CD4-positive, CD25-positive, alpha-beta regulatory T cell (primary cell): ENCODE results near the gene SPIN1. TPM values are rescaled to one million over a fixed set of nuclear protein-coding genes. Genes with fewer than 3 reads are reported as not detected.
A peak's percentile ranks its signal among the peaks of the same experiment; 100 is the strongest.

Source experiments
- ATAC-seq, 2 donors: fragments of 150-1000 bp; cut with Tn5 transposase; one replicate each; pipeline ENCODE4 v1.10.0; 2021; ENCODE audit warnings: low read depth in 2 of 2, moderate number of reproducible peaks in 2 of 2, moderate library complexity in 1 of 2
- DNase-seq, 3 donors: peaks; one replicate each; pipeline versions ENCODE4 v3.0.0 to v3.0.0-alpha.2; 2012 to 2022; ENCODE audit warnings: mixed read lengths in 1 of 3
- H3K27ac ChIP-seq: one replicate; pipeline ENCODE4 v1.7.0; 2013; ENCODE audit warnings: mild to moderate bottlenecking, low read length; ENCODE audit not compliant: insufficient read depth, poor library complexity, severe bottlenecking
- H3K27me3 ChIP-seq: one replicate; pipeline ENCODE4 v1.7.0; 2013; ENCODE audit warnings: low read length; ENCODE audit not compliant: control insufficient read depth, insufficient read depth
- H3K36me3 ChIP-seq: one replicate; pipeline ENCODE4 v1.7.0; 2013; ENCODE audit warnings: mild to moderate bottlenecking, low read length, moderate library complexity; ENCODE audit not compliant: control insufficient read depth, insufficient read depth
- H3K4me1 ChIP-seq: 2 replicates; pipeline ENCODE4 v1.7.0; 2013; ENCODE audit warnings: mild to moderate bottlenecking, low read length; ENCODE audit not compliant: insufficient read depth, control insufficient read depth, poor library complexity, severe bottlenecking
- H3K4me3 ChIP-seq: one replicate; pipeline ENCODE4 v1.7.0; 2013; ENCODE audit warnings: low read depth, mild to moderate bottlenecking, low read length, moderate library complexity
- H3K9me3 ChIP-seq, 2 experiments: 1 replicate in 1 of 2; 2 replicates in 1 of 2; pipeline ENCODE4 v1.7.0; 2013; ENCODE audit warnings: low read length in 2 of 2, mild to moderate bottlenecking in 1 of 2, moderate library complexity in 1 of 2; ENCODE audit not compliant: control insufficient read depth in 2 of 2
- H3K27ac Mint-ChIP-seq, 3 donors: one replicate each; pipeline ENCODE4 v1.8.0; 2020 to 2022; ENCODE audit warnings: mild to moderate bottlenecking in 3 of 3, mixed read lengths in 3 of 3, moderate library complexity in 2 of 3
- H3K27me3 Mint-ChIP-seq: one replicate; pipeline ENCODE4 v1.8.0; 2022; ENCODE audit warnings: mild to moderate bottlenecking, mixed read lengths
- H3K36me3 Mint-ChIP-seq: one replicate; pipeline ENCODE4 v1.8.0; 2020; ENCODE audit warnings: mixed read lengths
- H3K4me1 Mint-ChIP-seq, 4 donors: one replicate each; pipeline ENCODE4 v1.8.0; 2020 to 2022; ENCODE audit warnings: mixed read lengths in 4 of 4, mild to moderate bottlenecking in 1 of 4
- H3K4me3 Mint-ChIP-seq, 4 donors: one replicate each; pipeline ENCODE4 v1.8.0; 2020 to 2022; ENCODE audit warnings: mild to moderate bottlenecking in 4 of 4, mixed read lengths in 4 of 4, moderate library complexity in 3 of 4
- H3K9me3 Mint-ChIP-seq, 7 donors: one replicate each; pipeline ENCODE4 v1.8.0; 2020 to 2022; ENCODE audit warnings: mixed read lengths in 7 of 7, mild to moderate bottlenecking in 3 of 7, moderate library complexity in 2 of 7
- polyA plus RNA-seq, 4 donors: library from polyadenylated mRNA; unstranded; fragments of 300-500 nt; fragmentation: Illumina TruSeq; gene quantifications; one replicate each; pipeline ENCODE4 v1.2.3, GENCODE V29; 2021
- total RNA-seq: library from RNA; stranded (reverse); gene quantifications from one replicate; pipeline ENCODE4 v1.2.3, GENCODE V29; 2022

The SPIN1 gene
- total and polyA plus RNA-seq, 5 donors from 2014 or later: 15.0 to 21.4 (median 19.4) TPM

GRCh38 chr9:88359974-88360373 is 28.3 kb upstream of the SPIN1 start:
- H3K4me1 Mint-ChIP-seq: no peaks in the 10 kb centered on the region
- Histone ChIP-seq H3K27ac (no peak overlapping the region), H3K4me3 (no peak overlapping the region), H3K9me3 (peaks cover 0 to 2% of the 10 kb centered on the region in 2 experiments), H3K27me3 (no peaks in the 10 kb centered on the region), H3K36me3 (no peaks in the 10 kb centered on the region), H3K4me1 (no peaks in the 10 kb centered on the region)
- DNase-seq: no peak
- H3K9me3 Mint-ChIP-seq: peaks cover 0 to 5% (median 2%) of the 10 kb centered on the region in 7 donors
- H3K27me3 Mint-ChIP-seq: peaks cover 14% of the 10 kb centered on the region
- H3K36me3 Mint-ChIP-seq: no peaks in the 10 kb centered on the region
- ATAC-seq: no peak
- H3K4me3 Mint-ChIP-seq: no peak overlapping the region
- H3K27ac Mint-ChIP-seq: no peak overlapping the region

- Histone ChIP-seq H3K9me3 (peaks cover 1 to 4% of the 10 kb centered on the region in 2 experiments), H3K27me3 (no peaks in the 10 kb centered on the region), H3K4me1 (no peaks in the 10 kb centered on the region), H3K36me3 (no peaks in the 10 kb centered on the region), H3K4me3 (no peak overlapping the region), H3K27ac (no peak overlapping the region)
- Mint-ChIP-seq H3K36me3 (no peaks in the 10 kb centered on the region), H3K27ac (peak overlapping the region in 1 of 3 donors; percentile 71), H3K4me1 (no peaks in the 10 kb centered on the region), H3K4me3 (no peak overlapping the region), H3K9me3 (peaks cover 0 to 16% (median 3%) of the 10 kb centered on the region in 7 donors), H3K27me3 (peaks cover 12% of the 10 kb centered on the region)
- no peak for ATAC-seq
- DNase-seq: no peak
Measured at GRCh38 chr9:88362681-88363080, 25.6 kb upstream of the SPIN1 start.

GRCh38 chr9:88363661-88364060 is 24.6 kb upstream of the SPIN1 start:
- Mint-ChIP-seq H3K9me3 (peaks cover 0 to 18% (median 5%) of the 10 kb centered on the region in 7 donors), H3K27me3 (peaks cover 12% of the 10 kb centered on the region), H3K27ac (no peak overlapping the region), H3K36me3 (no peaks in the 10 kb centered on the region), H3K4me3 (no peak overlapping the region), H3K4me1 (no peaks in the 10 kb centered on the region)
- Histone ChIP-seq H3K4me3 (no peak overlapping the region), H3K4me1 (no peaks in the 10 kb centered on the region), H3K27me3 (no peaks in the 10 kb centered on the region), H3K9me3 (peaks cover 6 to 8% of the 10 kb centered on the region in 2 experiments), H3K36me3 (no peaks in the 10 kb centered on the region), H3K27ac (no peak overlapping the region)
- DNase-seq (no peak), ATAC-seq (no peak)

DNA sequence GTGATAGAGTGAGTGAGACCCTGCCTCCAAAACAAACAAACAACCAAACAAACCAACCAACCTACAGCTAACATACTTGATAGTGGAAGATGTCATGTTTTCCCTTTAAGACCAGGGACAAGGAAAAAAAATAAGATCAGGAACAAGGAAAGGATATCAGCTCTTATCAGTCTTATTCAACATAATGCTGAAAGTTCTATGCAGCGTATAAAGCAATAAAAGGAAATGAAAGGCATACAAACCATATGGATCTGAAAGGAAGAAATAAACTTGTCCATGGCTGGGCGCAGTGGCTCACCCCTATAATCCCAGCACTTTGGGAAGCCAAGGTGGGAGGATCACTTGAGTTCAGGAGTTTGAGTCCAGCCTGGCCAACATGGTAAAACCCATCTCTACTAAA is 23.5 kb upstream of the SPIN1 start:
- Histone ChIP-seq H3K9me3 (peaks cover 6 to 8% of the 10 kb centered on the region in 2 experiments), H3K27me3 (no peaks in the 10 kb centered on the region), H3K36me3 (no peaks in the 10 kb centered on the region), H3K4me3 (no peak overlapping the region), H3K4me1 (no peaks in the 10 kb centered on the region), H3K27ac (no peak overlapping the region)
- Mint-ChIP-seq H3K9me3 (peaks cover 0 to 21% (median 5%) of the 10 kb centered on the region in 7 donors), H3K36me3 (no peaks in the 10 kb centered on the region), H3K27ac (no peak overlapping the region), H3K4me1 (no peaks in the 10 kb centered on the region), H3K4me3 (no peak overlapping the region), H3K27me3 (peaks cover 13% of the 10 kb centered on the region)
- ATAC-seq (no peak), DNase-seq (no peak)

GRCh38 chr9:88370346-88370745 is 17.9 kb upstream of the SPIN1 start:
- H3K4me1 ChIP-seq: no peaks in the 10 kb centered on the region
- H3K27ac ChIP-seq: no peak overlapping the region
- H3K36me3 Mint-ChIP-seq: no peaks in the 10 kb centered on the region
- peaks cover 0 to 23% (median 8%) of the 10 kb centered on the region in 7 donors for H3K9me3 Mint-ChIP-seq
- ATAC-seq: no peak
- H3K36me3 ChIP-seq: no peaks in the 10 kb centered on the region
- no peak for DNase-seq
- H3K4me3 ChIP-seq: no peak overlapping the region
- H3K27me3 Mint-ChIP-seq: peaks cover 38% of the 10 kb centered on the region
- peaks cover 6 to 8% of the 10 kb centered on the region in 2 experiments for H3K9me3 ChIP-seq
- peaks cover 3% of the 10 kb centered on the region for H3K27me3 ChIP-seq
- no peaks in the 10 kb centered on the region for H3K4me1 Mint-ChIP-seq
- no peak overlapping the region for H3K4me3 Mint-ChIP-seq
- H3K27ac Mint-ChIP-seq: no peak overlapping the region

- no peak for DNase-seq
- Histone ChIP-seq H3K9me3 (peaks cover 7 to 8% of the 10 kb centered on the region in 2 experiments), H3K27me3 (peaks cover 3% of the 10 kb centered on the region), H3K27ac (no peak overlapping the region), H3K4me1 (no peaks in the 10 kb centered on the region), H3K36me3 (no peaks in the 10 kb centered on the region), H3K4me3 (no peak overlapping the region)
- Mint-ChIP-seq H3K27me3 (peaks cover 32% of the 10 kb centered on the region), H3K4me3 (no peak overlapping the region), H3K9me3 (peaks cover 0 to 13% (median 8%) of the 10 kb centered on the region in 7 donors), H3K36me3 (no peaks in the 10 kb centered on the region), H3K4me1 (no peaks in the 10 kb centered on the region), H3K27ac (no peak overlapping the region)
- no peak for ATAC-seq
Measured at GRCh38 chr9:88372103-88372654, 16.1 kb upstream of the SPIN1 start.

DNA sequence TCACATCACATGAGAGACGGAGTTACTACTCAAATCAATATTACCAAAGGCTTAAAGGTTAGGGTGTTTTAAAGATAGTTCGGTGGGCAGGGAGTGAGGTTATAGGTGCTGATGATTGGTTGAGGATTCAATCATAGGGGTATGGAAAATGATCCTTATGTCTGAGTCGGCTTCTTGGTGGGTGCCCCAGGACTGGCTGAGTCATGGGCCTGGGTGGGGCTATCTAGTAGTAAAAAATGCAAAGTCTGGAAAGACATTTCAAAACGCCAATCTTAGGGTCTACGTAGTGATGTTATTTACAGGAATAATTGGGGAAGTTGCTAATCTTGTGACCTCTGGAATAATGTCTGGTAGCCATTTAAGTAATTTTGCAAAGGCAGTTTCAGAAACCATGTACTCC is 15.2 kb upstream of the SPIN1 start:
- H3K4me3 ChIP-seq: no peak overlapping the region
- no peak overlapping the region for H3K27ac Mint-ChIP-seq
- H3K4me1 Mint-ChIP-seq: no peaks in the 10 kb centered on the region
- H3K4me1 ChIP-seq: no peaks in the 10 kb centered on the region
- H3K27me3 Mint-ChIP-seq: peaks cover 32% of the 10 kb centered on the region
- H3K36me3 Mint-ChIP-seq: no peaks in the 10 kb centered on the region
- no peak for DNase-seq
- peaks cover 3 to 4% of the 10 kb centered on the region in 2 experiments for H3K9me3 ChIP-seq
- H3K27me3 ChIP-seq: peaks cover 3% of the 10 kb centered on the region
- H3K4me3 Mint-ChIP-seq: no peak overlapping the region
- H3K36me3 ChIP-seq: no peaks in the 10 kb centered on the region
- no peak for ATAC-seq
- no peak overlapping the region for H3K27ac ChIP-seq
- peaks cover 0 to 11% (median 4%) of the 10 kb centered on the region in 7 donors for H3K9me3 Mint-ChIP-seq

DNA sequence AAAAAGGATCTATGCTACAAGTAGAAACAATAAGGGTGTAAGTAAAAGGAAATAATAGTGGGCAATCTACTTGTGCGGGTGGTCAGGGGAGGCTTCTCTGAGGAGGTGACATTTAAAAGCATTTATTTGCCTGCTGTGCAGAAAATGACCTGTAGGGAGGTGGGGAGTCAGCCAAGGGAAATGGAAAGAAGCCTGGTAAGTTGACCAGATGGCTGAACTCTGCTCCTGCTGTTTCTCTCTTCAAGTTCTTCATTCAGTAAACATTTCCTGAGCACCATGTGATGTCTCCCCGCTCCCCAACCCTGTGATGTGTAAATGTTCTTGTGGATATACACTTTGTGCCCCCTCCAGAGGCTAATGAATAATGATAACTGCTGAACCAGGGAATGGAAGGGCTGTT is 9.9 kb upstream of the SPIN1 start:
- Mint-ChIP-seq H3K36me3 (no peaks in the 10 kb centered on the region), H3K4me1 (no peaks in the 10 kb centered on the region), H3K27me3 (peaks cover 18% of the 10 kb centered on the region), H3K4me3 (no peak overlapping the region), H3K27ac (no peak overlapping the region), H3K9me3 (peaks cover 0 to 5% (median 0%) of the 10 kb centered on the region in 7 donors)
- Histone ChIP-seq H3K9me3 (peaks cover 0 to 2% of the 10 kb centered on the region in 2 experiments), H3K27ac (no peak overlapping the region), H3K36me3 (no peaks in the 10 kb centered on the region), H3K27me3 (no peaks in the 10 kb centered on the region), H3K4me3 (no peak overlapping the region), H3K4me1 (no peaks in the 10 kb centered on the region)
- DNase-seq (no peak), ATAC-seq (no peak)
